MM.1S (cell line): ENCODE measurements around the gene SLCO4A1.

ENCODE experiments used
- CTCF ChIP-seq: fragments of 300-600 bp; sonication (generic); IDR thresholded peaks from 2 replicates; pipeline ENCODE4 v1.5.1; 2016; ENCODE audit warnings: antibody characterized with exemption, low read length, mixed read lengths
- EZH2 ChIP-seq: fragments of 300-600 bp; sonication (generic); optimal IDR thresholded peaks from 2 replicates; pipeline ENCODE3; 2017; ENCODE audit warnings: low read depth, mild to moderate bottlenecking, antibody characterized with exemption, low read length, mixed read lengths

GRCh38 chr20:62669249-62669648 is 26.9 kb downstream of the SLCO4A1 start:
- TF ChIP-seq CTCF (no peak), EZH2 (no peak)
